Measurements from ENCODE around the gene TTC23L. TPM values are rescaled to one million over a fixed set of nuclear protein-coding genes. Genes with fewer than 3 reads are reported as not detected.

Gene TTC23L
- total and polyA plus RNA-seq, 2 of the 8 experiments (the other 6 are each of a cell fraction or from before 2014, with no cell fraction given), result 1.1 to 2.4 TPM

DNA sequence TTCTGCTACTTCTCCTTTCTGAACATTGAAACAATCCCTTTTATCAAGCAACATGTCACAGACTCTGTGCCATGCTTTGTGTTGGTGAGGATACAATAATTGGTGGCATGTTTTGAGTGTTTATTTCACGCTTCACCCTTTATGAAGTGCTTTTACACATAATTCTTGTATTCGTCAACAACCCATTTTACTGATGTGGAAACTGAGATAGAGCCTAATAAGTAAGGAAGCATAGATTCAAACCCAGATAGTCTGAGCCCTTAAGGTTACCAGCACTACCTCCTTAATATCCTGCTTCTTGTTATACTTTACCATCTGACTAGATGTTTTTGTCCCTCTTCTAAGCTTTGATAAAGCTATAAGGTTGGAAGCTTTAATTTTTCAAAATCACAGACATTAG, 49.3 kb upstream of the TTC23L start (continued):
- TF ChIP-seq, protein P1, sequence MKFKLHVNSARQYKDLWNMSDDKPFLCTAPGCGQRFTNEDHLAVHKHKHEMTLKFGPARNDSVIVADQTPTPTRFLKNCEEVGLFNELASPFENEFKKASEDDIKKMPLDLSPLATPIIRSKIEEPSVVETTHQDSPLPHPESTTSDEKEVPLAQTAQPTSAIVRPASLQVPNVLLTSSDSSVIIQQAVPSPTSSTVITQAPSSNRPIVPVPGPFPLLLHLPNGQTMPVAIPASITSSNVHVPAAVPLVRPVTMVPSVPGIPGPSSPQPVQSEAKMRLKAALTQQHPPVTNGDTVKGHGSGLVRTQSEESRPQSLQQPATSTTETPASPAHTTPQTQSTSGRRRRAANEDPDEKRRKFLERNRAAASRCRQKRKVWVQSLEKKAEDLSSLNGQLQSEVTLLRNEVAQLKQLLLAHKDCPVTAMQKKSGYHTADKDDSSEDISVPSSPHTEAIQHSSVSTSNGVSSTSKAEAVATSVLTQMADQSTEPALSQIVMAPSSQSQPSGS (IDR thresholded peaks at IDR 0.05; ENCODE audit: low read length), result no peak
- no peak for TF ChIP-seq PHF8 (conservative IDR thresholded peaks at IDR 0.05; ENCODE audit: low read depth, low read length)
- TF ChIP-seq GABPA (IDR thresholded peaks at IDR 0.05; ENCODE audit: borderline replicate concordance, insufficient read depth, low read length), result no peak
- TF ChIP-seq BCL11A (IDR thresholded peaks at IDR 0.05; ENCODE audit: low read depth in 2 of 2, low read length in 2 of 2), result no peak
- TF ChIP-seq SP2 (IDR thresholded peaks at IDR 0.05; ENCODE audit: low read length), result no peak
- TF ChIP-seq RAD21 (IDR thresholded peaks at IDR 0.05 in 1 of 2, conservative IDR thresholded peaks at IDR 0.05 in 1 of 2; ENCODE audit: low read depth in 2 of 2, low read length in 2 of 2), result no peak

Measured in H1 (cell line).